Measurements from ENCODE around the gene SP3.

SP3 gene

GRCh38 chr2:174011796-174012195, 46.6 kb upstream of the SP3 start:
- Histone ChIP-seq H3K27ac (no peak overlapping the region), H3K27me3 (replicated peaks) (no peaks in the 10 kb centered on the region), H3K4me3 (ENCODE audit: low read depth, low read length) (no peak overlapping the region), H3K36me3 (replicated peaks) (no peaks in the 10 kb centered on the region)
- DNase-seq = no peak
- no peak for TF ChIP-seq CTCF (IDR thresholded peaks at IDR 0.05; ENCODE audit: low read depth, low read length, missing control alignments)
- in situ Hi-C loops (cut with HindIII; ENCODE audit: low pct_ligation_motif_present, low sequenced_read_pairs) = no loop called here

- in situ Hi-C loops (cut with HindIII; ENCODE audit: low pct_ligation_motif_present, low sequenced_read_pairs) = no loop called here
- Histone ChIP-seq H3K27me3 (replicated peaks) (no peaks in the 10 kb centered on the region), H3K27ac (no peak overlapping the region), H3K36me3 (replicated peaks) (no peaks in the 10 kb centered on the region), H3K4me3 (ENCODE audit: low read depth, low read length) (no peak overlapping the region)
- DNase-seq = no peak
- no peak for TF ChIP-seq CTCF (IDR thresholded peaks at IDR 0.05; ENCODE audit: low read depth, low read length, missing control alignments)
These were observed 46.0 kb upstream of the SP3 start for GRCh38 chr2:174011173-174011572.

GRCh38 chr2:174009488-174010223, 44.5 kb upstream of the SP3 start:
- H3K27ac ChIP-seq = peak overlapping the region; percentile 9
- H3K4me3 ChIP-seq (ENCODE audit: low read depth, low read length) = no peak overlapping the region
- in situ Hi-C loops (cut with HindIII; ENCODE audit: low pct_ligation_motif_present, low sequenced_read_pairs) = no loop called here
- no peaks in the 10 kb centered on the region for H3K36me3 ChIP-seq (replicated peaks)
- no peaks in the 10 kb centered on the region for H3K27me3 ChIP-seq (replicated peaks)
- TF ChIP-seq CTCF (IDR thresholded peaks at IDR 0.05; ENCODE audit: low read depth, low read length, missing control alignments) = no peak
- DNase-seq = no peak

GRCh38 chr2:174008720-174009119, 43.5 kb upstream of the SP3 start:
- H3K27me3 ChIP-seq (replicated peaks) = no peaks in the 10 kb centered on the region
- no peak overlapping the region for H3K27ac ChIP-seq
- no peak overlapping the region for H3K4me3 ChIP-seq (ENCODE audit: low read depth, low read length)
- H3K36me3 ChIP-seq (replicated peaks) = no peaks in the 10 kb centered on the region
- in situ Hi-C loops (cut with HindIII; ENCODE audit: low pct_ligation_motif_present, low sequenced_read_pairs) = no loop called here
- no peak for DNase-seq
- no peak for TF ChIP-seq CTCF (IDR thresholded peaks at IDR 0.05; ENCODE audit: low read depth, low read length, missing control alignments)

GRCh38 chr2:174007010-174007409, 41.8 kb upstream of the SP3 start:
- no peak for DNase-seq
- Histone ChIP-seq H3K36me3 (replicated peaks) (no peaks in the 10 kb centered on the region), H3K4me3 (ENCODE audit: low read depth, low read length) (no peak overlapping the region), H3K27ac (no peak overlapping the region), H3K27me3 (replicated peaks) (no peaks in the 10 kb centered on the region)
- TF ChIP-seq CTCF (IDR thresholded peaks at IDR 0.05; ENCODE audit: low read depth, low read length, missing control alignments) = no peak
- in situ Hi-C loops (cut with HindIII; ENCODE audit: low pct_ligation_motif_present, low sequenced_read_pairs) = no loop called here
